Erythroblast (primary cell): ENCODE data around the gene DNAH17.

Experiments used
- GATA1 ChIP-seq: IDR thresholded peaks from 2 replicates; pipeline ENCODE4 v1.6.1; 2011; ENCODE audit warnings: low read depth, mild to moderate bottlenecking, control low read depth, low read length, moderate library complexity
- POLR2A ChIP-seq: IDR thresholded peaks from 2 replicates; pipeline ENCODE4 v1.6.1; 2011; ENCODE audit warnings: mild to moderate bottlenecking, low read length

- no peak for TF ChIP-seq POLR2A
- TF ChIP-seq GATA1, result no peak
Observed at GRCh38 chr17:78460951-78461798, 116.0 kb downstream of the DNAH17 start.
